HL-60 (cell line): ENCODE measurements around the gene ETV6.

ENCODE experiments used
- DNase-seq, 2 experiments: peaks; one replicate each; pipeline ENCODE4 v3.0.0-alpha.2; 2010 to 2020; ENCODE audit warnings: low read depth in 1 of 2, low spot score in 1 of 2
- H3K27ac ChIP-seq: fragments of 250-450 bp; sonication (Bioruptor Pico); replicated peaks from 2 replicates; pipeline ENCODE4 v1.5.1; 2020; ENCODE audit warnings: mild to moderate bottlenecking, moderate library complexity
- H3K27me3 ChIP-seq: fragments of 250-450 bp; sonication (Bioruptor Pico); 2 replicates; pipeline ENCODE4 v1.5.1; 2021; ENCODE audit warnings: mild to moderate bottlenecking, moderate library complexity; ENCODE audit not compliant: insufficient read depth, poor library complexity, severe bottlenecking
- H3K4me3 ChIP-seq: replicated peaks from 2 replicates; pipeline ENCODE4 v1.5.1; 2011; ENCODE audit warnings: mild to moderate bottlenecking, control low read depth, low read length; ENCODE audit not compliant: insufficient read depth
- GABPA ChIP-seq: IDR thresholded peaks from 2 replicates; pipeline ENCODE4 v1.6.1; 2012; ENCODE audit warnings: low read depth
- POLR2AphosphoS5 ChIP-seq: IDR thresholded peaks from 2 replicates; pipeline ENCODE4 v1.6.1; 2012; ENCODE audit warnings: low read depth
- SPI1 ChIP-seq: IDR thresholded peaks from 2 replicates; pipeline ENCODE4 v1.6.1; 2012; ENCODE audit warnings: low read depth, mild to moderate bottlenecking, borderline replicate concordance
- TF ChIP-seq, protein P1 (sequence below): IDR thresholded peaks from one replicate; pipeline ENCODE4 v1.5.1; 2011; ENCODE audit warnings: low read length, control low read depth, inconsistent platforms; ENCODE audit not compliant: insufficient read depth
- TF ChIP-seq, protein P2 (sequence below): IDR thresholded peaks from 2 replicates; pipeline ENCODE4 v1.6.1; 2012; ENCODE audit warnings: low read depth; ENCODE audit not compliant: insufficient replicate concordance

Gene ETV6

DNA sequence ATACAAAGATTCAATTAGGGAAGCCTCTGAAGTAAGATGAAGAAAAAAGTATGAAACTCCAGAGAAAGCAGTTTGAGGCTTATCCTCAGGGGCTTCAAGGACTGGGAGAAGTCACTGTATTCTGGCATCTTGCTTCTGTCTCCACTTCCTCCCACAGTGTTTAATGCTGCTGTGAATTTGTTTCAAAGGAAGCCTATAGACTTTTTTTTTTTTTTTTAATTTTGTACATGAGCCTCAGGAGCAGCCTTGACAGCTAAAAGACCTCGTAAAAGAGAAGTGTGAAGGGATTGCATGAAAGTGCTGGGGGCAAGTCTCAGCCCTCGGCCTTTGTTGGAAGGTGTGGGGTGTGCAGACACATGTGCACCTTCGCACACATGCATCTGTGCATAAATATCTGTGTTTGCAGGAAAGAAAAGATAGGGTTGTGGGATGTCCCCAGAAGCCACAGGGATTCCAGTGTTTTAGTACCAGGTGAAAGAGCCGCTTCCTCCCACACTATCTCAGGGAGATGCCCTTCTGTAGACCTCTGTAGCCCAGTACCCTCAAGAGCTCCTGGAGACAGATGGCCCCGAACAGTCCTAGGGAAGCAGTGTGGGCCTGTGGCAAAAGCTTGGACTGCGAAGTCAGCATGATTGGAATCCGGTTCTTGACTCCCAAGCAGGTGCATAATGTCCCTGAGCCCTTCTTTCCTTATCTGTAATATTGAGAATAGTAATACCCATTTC lies 227.8 kb downstream of the ETV6 start:
- Histone ChIP-seq H3K27ac (peak overlapping the region; percentile 72), H3K27me3 (no peaks in the 10 kb centered on the region), H3K4me3 (no peak overlapping the region)
- peak; percentile 77 for TF ChIP-seq SPI1
- TF ChIP-seq, protein P1, sequence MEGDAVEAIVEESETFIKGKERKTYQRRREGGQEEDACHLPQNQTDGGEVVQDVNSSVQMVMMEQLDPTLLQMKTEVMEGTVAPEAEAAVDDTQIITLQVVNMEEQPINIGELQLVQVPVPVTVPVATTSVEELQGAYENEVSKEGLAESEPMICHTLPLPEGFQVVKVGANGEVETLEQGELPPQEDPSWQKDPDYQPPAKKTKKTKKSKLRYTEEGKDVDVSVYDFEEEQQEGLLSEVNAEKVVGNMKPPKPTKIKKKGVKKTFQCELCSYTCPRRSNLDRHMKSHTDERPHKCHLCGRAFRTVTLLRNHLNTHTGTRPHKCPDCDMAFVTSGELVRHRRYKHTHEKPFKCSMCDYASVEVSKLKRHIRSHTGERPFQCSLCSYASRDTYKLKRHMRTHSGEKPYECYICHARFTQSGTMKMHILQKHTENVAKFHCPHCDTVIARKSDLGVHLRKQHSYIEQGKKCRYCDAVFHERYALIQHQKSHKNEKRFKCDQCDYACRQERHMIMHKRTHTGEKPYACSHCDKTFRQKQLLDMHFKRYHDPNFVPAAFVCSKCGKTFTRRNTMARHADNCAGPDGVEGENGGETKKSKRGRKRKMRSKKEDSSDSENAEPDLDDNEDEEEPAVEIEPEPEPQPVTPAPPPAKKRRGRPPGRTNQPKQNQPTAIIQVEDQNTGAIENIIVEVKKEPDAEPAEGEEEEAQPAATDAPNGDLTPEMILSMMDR = no peak
- peak in 1 of 2 experiments; percentile 44 for DNase-seq

DNA sequence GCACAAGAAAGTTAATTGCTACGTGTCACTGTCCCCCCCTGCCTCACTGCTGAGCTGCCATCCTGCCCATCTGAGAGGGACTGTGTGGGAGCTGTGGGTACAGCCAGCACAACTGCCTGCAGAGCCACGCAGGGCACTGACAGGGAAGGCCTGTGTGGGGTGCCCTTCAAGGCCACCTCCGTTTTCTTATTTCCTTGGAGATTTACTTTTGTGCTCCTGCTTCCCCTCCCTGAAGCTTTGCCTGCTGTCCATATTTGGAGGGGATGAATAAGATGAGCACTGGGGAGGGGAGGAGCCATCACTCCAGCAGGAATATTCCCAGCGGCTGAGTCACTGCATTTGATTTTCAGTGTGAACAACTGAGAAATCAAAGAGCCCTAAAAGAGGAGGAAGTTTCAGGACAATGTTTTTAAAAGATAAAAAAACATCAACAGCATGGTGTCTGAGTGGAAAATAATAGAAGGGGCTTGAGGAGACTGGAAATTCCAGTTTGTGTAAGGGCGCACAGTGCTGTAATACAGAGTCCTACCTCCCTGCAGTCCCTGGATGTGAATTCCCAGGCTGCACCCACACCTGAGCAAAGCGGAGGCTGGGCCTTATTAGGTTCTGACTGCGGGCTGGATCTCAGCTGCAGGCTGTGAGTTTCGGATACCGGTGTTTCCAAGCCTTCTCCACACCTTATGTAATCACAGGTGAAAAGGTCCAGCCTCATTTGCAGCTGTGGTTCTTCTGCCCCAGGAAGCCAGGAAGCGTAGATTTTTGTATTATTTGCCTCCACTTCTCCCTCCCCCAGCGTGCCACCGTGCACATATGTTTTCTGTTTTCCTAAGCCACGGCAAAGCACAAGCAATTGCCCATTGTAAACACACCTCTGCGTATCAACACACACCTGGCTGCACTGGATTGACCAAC lies 228.7 kb downstream of the ETV6 start:
- DNase-seq = no peak
- no peak for TF ChIP-seq SPI1
- TF ChIP-seq, protein P1 = no peak
- TF ChIP-seq, protein P2, sequence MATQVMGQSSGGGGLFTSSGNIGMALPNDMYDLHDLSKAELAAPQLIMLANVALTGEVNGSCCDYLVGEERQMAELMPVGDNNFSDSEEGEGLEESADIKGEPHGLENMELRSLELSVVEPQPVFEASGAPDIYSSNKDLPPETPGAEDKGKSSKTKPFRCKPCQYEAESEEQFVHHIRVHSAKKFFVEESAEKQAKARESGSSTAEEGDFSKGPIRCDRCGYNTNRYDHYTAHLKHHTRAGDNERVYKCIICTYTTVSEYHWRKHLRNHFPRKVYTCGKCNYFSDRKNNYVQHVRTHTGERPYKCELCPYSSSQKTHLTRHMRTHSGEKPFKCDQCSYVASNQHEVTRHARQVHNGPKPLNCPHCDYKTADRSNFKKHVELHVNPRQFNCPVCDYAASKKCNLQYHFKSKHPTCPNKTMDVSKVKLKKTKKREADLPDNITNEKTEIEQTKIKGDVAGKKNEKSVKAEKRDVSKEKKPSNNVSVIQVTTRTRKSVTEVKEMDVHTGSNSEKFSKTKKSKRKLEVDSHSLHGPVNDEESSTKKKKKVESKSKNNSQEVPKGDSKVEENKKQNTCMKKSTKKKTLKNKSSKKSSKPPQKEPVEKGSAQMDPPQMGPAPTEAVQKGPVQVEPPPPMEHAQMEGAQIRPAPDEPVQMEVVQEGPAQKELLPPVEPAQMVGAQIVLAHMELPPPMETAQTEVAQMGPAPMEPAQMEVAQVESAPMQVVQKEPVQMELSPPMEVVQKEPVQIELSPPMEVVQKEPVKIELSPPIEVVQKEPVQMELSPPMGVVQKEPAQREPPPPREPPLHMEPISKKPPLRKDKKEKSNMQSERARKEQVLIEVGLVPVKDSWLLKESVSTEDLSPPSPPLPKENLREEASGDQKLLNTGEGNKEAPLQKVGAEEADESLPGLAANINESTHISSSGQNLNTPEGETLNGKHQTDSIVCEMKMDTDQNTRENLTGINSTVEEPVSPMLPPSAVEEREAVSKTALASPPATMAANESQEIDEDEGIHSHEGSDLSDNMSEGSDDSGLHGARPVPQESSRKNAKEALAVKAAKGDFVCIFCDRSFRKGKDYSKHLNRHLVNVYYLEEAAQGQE = no peak
- TF ChIP-seq POLR2AphosphoS5 = no peak
- no peak for TF ChIP-seq GABPA
- Histone ChIP-seq H3K27me3 (no peaks in the 10 kb centered on the region), H3K4me3 (no peak overlapping the region), H3K27ac (peak overlapping the region; percentile 72)

DNA sequence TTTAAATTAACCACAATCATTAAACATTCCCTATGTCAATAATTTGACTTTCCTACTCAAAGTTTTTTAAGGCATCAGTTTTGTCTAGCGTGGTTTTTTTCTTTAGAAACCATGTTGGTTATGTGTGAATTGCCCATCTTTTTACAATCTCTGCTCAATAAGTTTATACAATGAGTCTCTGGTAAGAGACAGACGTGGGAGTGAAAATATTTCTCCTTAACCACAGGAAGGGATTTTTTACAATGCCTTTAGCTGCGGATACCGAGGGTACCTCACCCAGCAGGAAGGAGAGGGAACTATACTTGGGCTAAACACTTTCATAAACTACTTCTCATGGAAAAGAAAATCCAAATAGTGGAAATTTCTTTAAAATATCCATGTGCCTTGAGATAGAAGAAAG lies 229.8 kb downstream of the ETV6 start:
- H3K27me3 ChIP-seq = no peaks in the 10 kb centered on the region
- no peak overlapping the region for H3K4me3 ChIP-seq
- no peak for TF ChIP-seq GABPA
- TF ChIP-seq, protein P2 = no peak
- TF ChIP-seq, protein P1 = no peak
- no peak for TF ChIP-seq SPI1
- TF ChIP-seq POLR2AphosphoS5 = no peak
- peak overlapping the region; percentile 5; the same call in 1 of the 2 replicates for H3K27ac ChIP-seq
- DNase-seq = no peak
